GM21447 (cell line): Measurements from ENCODE around the gene FOXO3.
"Not testable (repeated sequence)": the region's sequence is repeated elsewhere in the genome, so short reads cannot be mapped to it uniquely, and the experiment has no call there.

ENCODE experiments used
- ATAC-seq: cut with Tn5 transposase; IDR thresholded peaks from one replicate; pipeline ENCODE4 v1.9.1; 2021; ENCODE audit not compliant: unreplicated experiment

FOXO3 gene

GRCh38 chr6:108682383-108683119, 121.8 kb downstream of the FOXO3 start:
- ATAC-seq: not testable (repeated sequence)

GRCh38 chr6:108683976-108684375, 123.3 kb downstream of the FOXO3 start:
- not testable (repeated sequence) for ATAC-seq

GRCh38 chr6:108684771-108685329, 124.1 kb downstream of the FOXO3 start:
- ATAC-seq: no peak

GRCh38 chr6:108685970-108686369, 125.3 kb downstream of the FOXO3 start:
- ATAC-seq: no peak

GRCh38 chr6:108686896-108687295, 126.2 kb downstream of the FOXO3 start:
- ATAC-seq: no peak

GRCh38 chr6:108687921-108688320, 127.2 kb downstream of the FOXO3 start:
- no peak for ATAC-seq

- ATAC-seq: no peak
Measured at GRCh38 chr6:108689272-108690161, 128.8 kb downstream of the FOXO3 start.

GRCh38 chr6:108690326-108691049, 129.8 kb downstream of the FOXO3 start:
- no peak for ATAC-seq

- no peak for ATAC-seq
Measured at GRCh38 chr6:108693430-108694154, 132.9 kb downstream of the FOXO3 start.

- ATAC-seq: no peak
Measured at GRCh38 chr6:108694816-108695215, 134.1 kb downstream of the FOXO3 start.

- ATAC-seq: no peak
Measured at GRCh38 chr6:108697561-108698161, 136.9 kb downstream of the FOXO3 start.

- no peak for ATAC-seq
Measured at GRCh38 chr6:108698593-108699289, 138.0 kb downstream of the FOXO3 start.

- ATAC-seq: no peak
Measured at GRCh38 chr6:108699290-108700041, 138.7 kb downstream of the FOXO3 start.

- no peak for ATAC-seq
Measured at GRCh38 chr6:108702106-108702851, 141.6 kb downstream of the FOXO3 start.

- ATAC-seq: no peak
Measured at GRCh38 chr6:108706649-108707048, 145.9 kb downstream of the FOXO3 start.

- ATAC-seq: no peak
Measured at GRCh38 chr6:108707328-108707976, 146.7 kb downstream of the FOXO3 start.

GRCh38 chr6:108710030-108710429, 149.3 kb downstream of the FOXO3 start:
- ATAC-seq: no peak

- no peak for ATAC-seq
Measured at GRCh38 chr6:108710551-108710950, 149.8 kb downstream of the FOXO3 start.
